ENCODE results near the gene TLX1.
"Not testable (repeated sequence)": the region's sequence is repeated elsewhere in the genome, so short reads cannot be mapped to it uniquely, and the experiment has no call there.

Gene TLX1

DNA sequence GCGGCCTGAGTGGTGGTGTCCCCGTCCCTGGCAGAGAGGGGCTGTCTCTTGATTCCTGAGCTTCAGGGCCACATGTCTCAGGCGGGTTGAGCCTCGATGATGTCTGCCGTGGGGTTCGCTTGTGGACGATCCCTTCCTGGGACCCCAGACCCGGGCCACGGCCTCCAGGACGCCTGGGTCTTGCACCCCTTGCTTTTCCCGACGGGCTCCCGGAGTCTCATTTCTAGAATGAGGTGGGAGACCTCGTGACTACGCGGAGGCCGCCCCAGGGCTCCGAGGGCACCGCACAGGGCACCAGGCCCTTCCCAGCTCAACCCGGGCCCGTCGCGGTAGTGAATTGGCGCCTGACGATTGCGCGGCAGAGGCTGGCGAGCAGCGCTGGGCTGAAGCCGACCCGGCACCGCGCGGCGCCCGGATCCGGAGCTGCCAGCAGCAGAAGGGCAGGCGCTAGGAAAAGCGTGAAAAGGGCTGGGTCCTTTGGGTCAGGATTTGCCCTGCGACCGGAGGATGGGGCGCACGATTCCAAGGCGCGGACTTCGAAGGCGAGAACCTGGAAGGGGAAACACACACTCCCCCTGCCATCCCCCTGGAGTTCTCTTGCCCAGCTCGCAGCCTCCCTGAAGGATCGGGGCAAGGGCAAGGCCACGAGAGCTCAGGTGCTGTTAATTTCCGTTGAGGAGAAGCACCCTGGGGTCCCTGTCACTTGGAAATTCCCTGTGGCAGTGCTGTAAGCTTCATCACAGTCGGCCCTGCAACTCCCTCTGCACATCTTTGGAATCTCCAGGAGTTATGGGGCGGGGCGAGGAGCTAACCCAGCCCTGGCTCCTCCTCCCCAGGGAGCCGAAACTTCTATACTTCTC lies 15.5 kb downstream of the TLX1 start:
- Histone ChIP-seq H3K36me3 (replicated peaks; ENCODE audit: insufficient read depth, low read length) (no peaks in the 10 kb centered on the region), H3K4me3 (ENCODE audit: low read length) (no peak overlapping the region), H4K20me1 (ENCODE audit: insufficient read depth, low read length) (no peaks in the 10 kb centered on the region), H3K27me3 (replicated peaks; ENCODE audit: insufficient read depth, low read length) (peaks cover 81% of the 10 kb centered on the region), H3K4me1 (ENCODE audit: low read length) (no peaks in the 10 kb centered on the region), H3K79me2 (ENCODE audit: low read length) (no peaks in the 10 kb centered on the region), H2AFZ (ENCODE audit: low read length) (no peak overlapping the region), H3K9ac (ENCODE audit: low read length) (no peak overlapping the region), H3K27ac (ENCODE audit: low read length) (no peak overlapping the region), H3K9me2 (replicated peaks; ENCODE audit: insufficient read depth, low read length) (no peaks in the 10 kb centered on the region), H3K4me2 (ENCODE audit: low read depth, low read length) (no peak overlapping the region), H3F3A (ENCODE audit: insufficient read depth, low read length) (no peaks in the 10 kb centered on the region), H3K9me3 (replicated peaks; ENCODE audit: insufficient read depth, low read length) (no peaks in the 10 kb centered on the region)
- no peak for TF ChIP-seq EZH2phosphoT487 (IDR thresholded peaks at IDR 0.05; ENCODE audit: low read length)
- TF ChIP-seq, protein P1, sequence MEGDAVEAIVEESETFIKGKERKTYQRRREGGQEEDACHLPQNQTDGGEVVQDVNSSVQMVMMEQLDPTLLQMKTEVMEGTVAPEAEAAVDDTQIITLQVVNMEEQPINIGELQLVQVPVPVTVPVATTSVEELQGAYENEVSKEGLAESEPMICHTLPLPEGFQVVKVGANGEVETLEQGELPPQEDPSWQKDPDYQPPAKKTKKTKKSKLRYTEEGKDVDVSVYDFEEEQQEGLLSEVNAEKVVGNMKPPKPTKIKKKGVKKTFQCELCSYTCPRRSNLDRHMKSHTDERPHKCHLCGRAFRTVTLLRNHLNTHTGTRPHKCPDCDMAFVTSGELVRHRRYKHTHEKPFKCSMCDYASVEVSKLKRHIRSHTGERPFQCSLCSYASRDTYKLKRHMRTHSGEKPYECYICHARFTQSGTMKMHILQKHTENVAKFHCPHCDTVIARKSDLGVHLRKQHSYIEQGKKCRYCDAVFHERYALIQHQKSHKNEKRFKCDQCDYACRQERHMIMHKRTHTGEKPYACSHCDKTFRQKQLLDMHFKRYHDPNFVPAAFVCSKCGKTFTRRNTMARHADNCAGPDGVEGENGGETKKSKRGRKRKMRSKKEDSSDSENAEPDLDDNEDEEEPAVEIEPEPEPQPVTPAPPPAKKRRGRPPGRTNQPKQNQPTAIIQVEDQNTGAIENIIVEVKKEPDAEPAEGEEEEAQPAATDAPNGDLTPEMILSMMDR (IDR thresholded peaks at IDR 0.05; ENCODE audit: low read length): no peak
- no peak for DNase-seq

DNA sequence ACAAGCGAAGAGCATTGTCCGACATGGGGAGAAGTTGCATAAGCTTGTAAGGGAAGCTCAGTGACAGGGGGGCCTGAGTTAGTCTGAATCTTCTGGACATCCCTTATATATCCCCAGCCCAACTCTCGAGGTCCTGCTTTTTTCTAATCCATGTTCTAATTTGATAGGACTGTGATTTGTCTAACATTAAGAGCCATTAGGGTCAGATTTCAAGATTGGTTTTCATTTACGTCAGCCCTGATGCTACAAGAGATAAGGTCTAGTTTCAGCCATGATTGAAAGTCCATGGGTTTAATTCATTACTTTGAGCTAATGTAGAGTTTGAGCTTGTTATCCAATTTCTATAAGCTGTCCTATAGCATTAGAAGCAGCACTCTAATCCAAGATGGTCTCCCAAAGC lies 20.3 kb downstream of the TLX1 start:
- H3K79me2 ChIP-seq (ENCODE audit: low read length): no peaks in the 10 kb centered on the region
- no peaks in the 10 kb centered on the region for H3F3A ChIP-seq (ENCODE audit: insufficient read depth, low read length)
- H3K4me2 ChIP-seq (ENCODE audit: low read depth, low read length): no peak overlapping the region
- no peak overlapping the region for H3K4me3 ChIP-seq (ENCODE audit: low read length)
- no peaks in the 10 kb centered on the region for H3K9me3 ChIP-seq (replicated peaks; ENCODE audit: insufficient read depth, low read length)
- H4K20me1 ChIP-seq (ENCODE audit: insufficient read depth, low read length): no peaks in the 10 kb centered on the region
- H2AFZ ChIP-seq (ENCODE audit: low read length): no peak overlapping the region
- no peak for DNase-seq
- H3K9me2 ChIP-seq (replicated peaks; ENCODE audit: insufficient read depth, low read length): no peaks in the 10 kb centered on the region
- H3K36me3 ChIP-seq (replicated peaks; ENCODE audit: insufficient read depth, low read length): no peaks in the 10 kb centered on the region
- H3K27ac ChIP-seq (ENCODE audit: low read length): no peak overlapping the region
- no peaks in the 10 kb centered on the region for H3K4me1 ChIP-seq (ENCODE audit: low read length)
- peaks cover 43% of the 10 kb centered on the region for H3K27me3 ChIP-seq (replicated peaks; ENCODE audit: insufficient read depth, low read length)
- TF ChIP-seq EZH2 (optimal IDR thresholded peaks at IDR 0.05; ENCODE audit: low read depth, low read length) (no peak), EZH2phosphoT487 (IDR thresholded peaks at IDR 0.05; ENCODE audit: low read length) (no peak)
- TF ChIP-seq, protein P1 (IDR thresholded peaks at IDR 0.05; ENCODE audit: low read length): no peak
- H3K9ac ChIP-seq (ENCODE audit: low read length): no peak overlapping the region

DNA sequence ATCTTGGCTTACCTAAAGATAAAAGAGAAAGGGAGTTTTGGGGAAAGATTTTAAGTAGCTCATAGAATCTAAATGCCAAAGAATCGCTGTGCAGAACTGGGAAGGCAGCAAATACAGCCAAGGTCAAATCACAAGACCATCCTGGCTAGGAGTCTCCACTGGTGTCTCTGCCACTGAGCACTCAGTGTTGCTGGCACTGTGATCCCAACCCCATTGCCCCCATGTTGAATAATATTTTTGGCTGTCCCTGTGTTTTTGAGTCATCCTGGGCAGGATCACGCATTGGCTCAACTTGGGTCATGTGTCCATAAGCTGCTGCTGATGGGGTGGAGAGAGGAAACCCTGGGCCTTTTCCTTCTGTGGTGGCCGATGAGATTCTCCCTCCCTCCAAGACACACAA lies 21.2 kb downstream of the TLX1 start:
- no peaks in the 10 kb centered on the region for H4K20me1 ChIP-seq (ENCODE audit: insufficient read depth, low read length)
- no peaks in the 10 kb centered on the region for H3K79me2 ChIP-seq (ENCODE audit: low read length)
- H3K9me3 ChIP-seq (replicated peaks; ENCODE audit: insufficient read depth, low read length): no peaks in the 10 kb centered on the region
- H3K4me3 ChIP-seq (ENCODE audit: low read length): no peak overlapping the region
- H3F3A ChIP-seq (ENCODE audit: insufficient read depth, low read length): no peaks in the 10 kb centered on the region
- no peaks in the 10 kb centered on the region for H3K9me2 ChIP-seq (replicated peaks; ENCODE audit: insufficient read depth, low read length)
- no peak for TF ChIP-seq EZH2phosphoT487 (IDR thresholded peaks at IDR 0.05; ENCODE audit: low read length)
- TF ChIP-seq EZH2 (optimal IDR thresholded peaks at IDR 0.05; ENCODE audit: low read depth, low read length): no peak
- TF ChIP-seq, protein P1 (IDR thresholded peaks at IDR 0.05; ENCODE audit: low read length): no peak
- no peak for DNase-seq
- H3K27me3 ChIP-seq (replicated peaks; ENCODE audit: insufficient read depth, low read length): peaks cover 34% of the 10 kb centered on the region
- H3K9ac ChIP-seq (ENCODE audit: low read length): no peak overlapping the region
- no peaks in the 10 kb centered on the region for H3K4me1 ChIP-seq (ENCODE audit: low read length)
- no peaks in the 10 kb centered on the region for H3K36me3 ChIP-seq (replicated peaks; ENCODE audit: insufficient read depth, low read length)
- no peak overlapping the region for H3K27ac ChIP-seq (ENCODE audit: low read length)
- H2AFZ ChIP-seq (ENCODE audit: low read length): no peak overlapping the region
- H3K4me2 ChIP-seq (ENCODE audit: low read depth, low read length): no peak overlapping the region

DNA sequence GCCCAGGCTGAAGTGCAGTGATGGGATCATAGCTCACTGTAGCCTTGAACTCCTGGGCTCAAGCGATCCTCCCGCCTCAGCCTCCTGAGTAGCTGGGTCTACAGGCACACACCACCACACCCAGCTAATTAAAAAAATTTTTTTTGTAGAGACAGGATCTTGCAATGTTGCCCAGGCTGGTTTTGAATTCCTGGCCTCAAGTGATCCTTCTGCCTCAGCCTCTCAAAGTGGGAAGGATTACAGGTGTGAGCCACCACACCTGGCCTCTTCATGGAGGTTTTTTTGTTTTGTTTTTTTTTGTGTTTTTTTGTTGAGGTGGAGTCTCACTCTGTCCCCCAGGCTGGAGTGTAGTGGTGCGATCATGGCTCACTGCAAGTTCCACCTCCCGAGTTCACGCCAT lies 23.4 kb downstream of the TLX1 start:
- not testable (repeated sequence) for H2AFZ ChIP-seq (ENCODE audit: low read length); H3K4me3 ChIP-seq (ENCODE audit: low read length); H3K36me3 ChIP-seq (replicated peaks; ENCODE audit: insufficient read depth, low read length); H3K4me2 ChIP-seq (ENCODE audit: low read depth, low read length); H3F3A ChIP-seq (ENCODE audit: insufficient read depth, low read length); H3K4me1 ChIP-seq (ENCODE audit: low read length); DNase-seq; H3K9me2 ChIP-seq (replicated peaks; ENCODE audit: insufficient read depth, low read length); H3K79me2 ChIP-seq (ENCODE audit: low read length); H3K9me3 ChIP-seq (replicated peaks; ENCODE audit: insufficient read depth, low read length); H3K9ac ChIP-seq (ENCODE audit: low read length); H4K20me1 ChIP-seq (ENCODE audit: insufficient read depth, low read length); H3K27ac ChIP-seq (ENCODE audit: low read length)
- H3K27me3 ChIP-seq (replicated peaks; ENCODE audit: insufficient read depth, low read length): peaks cover 16% of the 10 kb centered on the region
